HepG2 (cell line): ENCODE data around the gene STX10. TPM values are rescaled to one million over a fixed set of nuclear protein-coding genes. Genes with fewer than 3 reads are reported as not detected.
A peak's percentile ranks its signal among the peaks of the same experiment; 100 is the strongest.
"Not testable (repeated sequence)": the region's sequence is repeated elsewhere in the genome, so short reads cannot be mapped to it uniquely, and the experiment has no call there.

ENCODE experiments used
- ATAC-seq: fragments of 200-7000 bp; cut with Tn5 transposase; 3 replicates; pipeline ENCODE4 v1.9.1; 2020; ENCODE audit warnings: mild to moderate bottlenecking, moderate library complexity
- BruUV-seq: library from RNA; stranded (reverse); fragments of 400-500 nt; replicated peaks from 2 replicates; lab custom pipeline; 2021; lab: Mats Ljungman, UMichigan
- CTCF ChIA-PET: fragments of 300-600 bp; formaldehyde crosslinking; extraction: SDS; loops from one replicate; lab custom pipeline; 2021; ENCODE audit warnings: low total read pairs, inconsistent platforms, low intra/inter-chr PET ratio; lab: Yijun Ruan, JAX
- POLR2A ChIA-PET: fragments of 350-600 bp; sonication (Branson Sonifier 250); formaldehyde crosslinking; loops from one replicate; lab custom pipeline; 2020; ENCODE audit warnings: antibody characterized with exemption, inconsistent platforms; lab: Yijun Ruan, JAX
- DNase-seq: peaks from one replicate; pipeline ENCODE4 v3.0.0-alpha.2; 2015; ENCODE audit warnings: low spot score
- FAIRE-seq: peaks from 3 replicates; lab custom pipeline; 2011; peaks lifted over from hg19 to GRCh38; lab: Jason Lieb, UNC
- H2AFZ ChIP-seq: one replicate; pipeline ENCODE4 v1.6.1; 2011; ENCODE audit warnings: low read length, inconsistent platforms
- H3K27ac ChIP-seq: fragments of 300-600 bp; 3 replicates; pipeline ENCODE4 v1.8.0; 2011; ENCODE audit warnings: mixed run types, mild to moderate bottlenecking, mixed read lengths, low read length, inconsistent platforms; ENCODE audit not compliant: insufficient read depth; ENCODE audit errors: extremely low read length
- H3K27me3 ChIP-seq, 2 experiments: fragments of 200-600 bp in 1 of 2; 2 replicates in 1 of 2; 3 replicates in 1 of 2; pipeline versions ENCODE4 v1.6.0 to v1.8.0; 2011; ENCODE audit warnings: low read length in 2 of 2, mild to moderate bottlenecking in 2 of 2, moderate library complexity in 2 of 2, inconsistent platforms in 1 of 2; ENCODE audit not compliant: insufficient read depth in 2 of 2, control insufficient read depth in 1 of 2
- H3K36me3 ChIP-seq, 2 experiments: fragments of 200-600 bp in 1 of 2; replicated peaks in 1 of 2; 2 replicates in 1 of 2; 3 replicates in 1 of 2; pipeline versions ENCODE4 v1.5.1 to v1.8.0; 2011; ENCODE audit warnings: low read length in 2 of 2, inconsistent platforms in 1 of 2; ENCODE audit not compliant: insufficient read depth in 2 of 2, control insufficient read depth in 1 of 2
- H3K4me1 ChIP-seq: 2 replicates; pipeline ENCODE4 v1.5.1; 2012; ENCODE audit warnings: low read length, inconsistent platforms; ENCODE audit not compliant: insufficient read depth
- H3K4me2 ChIP-seq: 2 replicates; pipeline ENCODE4 v1.6.0; 2011; ENCODE audit warnings: low read depth, low read length, inconsistent platforms
- H3K4me3 ChIP-seq, 3 experiments: fragments of 200-600 bp in 1 of 3; sonication (generic), shearing (Covaris generic) in 1 of 3; replicated peaks in 1 of 3; 2 replicates each; pipeline ENCODE4 v1.5.1; 2011 to 2016; ENCODE audit warnings: low read length in 3 of 3, inconsistent platforms in 2 of 3, low read depth in 2 of 3, mild to moderate bottlenecking in 2 of 3, control low read depth in 1 of 3, mixed read lengths in 1 of 3; ENCODE audit not compliant: insufficient read depth in 1 of 3
- H3K79me2 ChIP-seq: one replicate; pipeline ENCODE4 v1.6.1; 2011; ENCODE audit warnings: low read length, inconsistent platforms; ENCODE audit not compliant: insufficient read depth
- H3K9ac ChIP-seq: 2 replicates; pipeline ENCODE4 v1.6.0; 2011; ENCODE audit warnings: mild to moderate bottlenecking, low read depth, low read length, inconsistent platforms; ENCODE audit not compliant: insufficient read depth
- H3K9me3 ChIP-seq: 2 replicates; pipeline ENCODE4 v1.5.1; 2012; ENCODE audit warnings: mild to moderate bottlenecking, low read length
- H4K20me1 ChIP-seq: 2 replicates; pipeline ENCODE4 v1.6.0; 2011; ENCODE audit warnings: inconsistent platforms, mild to moderate bottlenecking, low read length, moderate library complexity; ENCODE audit not compliant: insufficient read depth
- NFYB ChIP-seq: sonication (generic); formaldehyde crosslinking; IDR thresholded peaks from 2 replicates; pipeline ENCODE4 v1.4.0; 2020; ENCODE audit warnings: missing genetic modification reagents
- NFYC ChIP-seq: IDR thresholded peaks from 2 replicates; pipeline ENCODE4 v1.6.1; 2016; ENCODE audit warnings: missing genetic modification reagents, missing compliant biosample characterization
- POLR2A ChIP-seq, 2 experiments: IDR thresholded peaks; 2 replicates each; pipeline ENCODE4 v1.6.1; 2011; ENCODE audit warnings: low read depth in 2 of 2, low read length in 2 of 2, mild to moderate bottlenecking in 1 of 2, moderate library complexity in 1 of 2; ENCODE audit not compliant: insufficient read depth in 1 of 2
- WGBS: methylation state at CpG from one replicate; pipeline ENCODE4 v1.1.6; 2017; ENCODE audit warnings: low lambda C conversion rate; 5-methylcytosine and 5-hydroxymethylcytosine counted together
- in situ Hi-C: cut with HindIII; loops from 2 replicates; pipeline ENCODE4 v1.10.0; 2017; ENCODE audit warnings: low pct_unique_long_range_greater_than_20kb; ENCODE audit not compliant: extremely low pct_ligation_motif_present
- intact Hi-C: fragments of 100-400 bp; cut with micrococcal nuclease; formaldehyde crosslinking; loops from one replicate; pipeline ENCODE4 v1.10.0; 2022; ENCODE audit not compliant: unreplicated experiment
- polyA plus RNA-seq, 8 experiments: library from polyadenylated mRNA; depleted of rRNA in 3 of 8; stranded (reverse) in 7 of 8; unstranded in 1 of 8; fragments of >200 nt; fragmentation: Illumina TruSeq in 4 of 8; extraction: Trizol in 4 of 8; gene quantifications; 2 replicates each; pipeline versions ENCODE4 v1.2.1 to v1.2.3, GENCODE V29; 2011 to 2016; ENCODE audit warnings: low read depth in 4 of 8, missing spikeins in 1 of 8, mixed read lengths in 1 of 8; ENCODE audit not compliant: insufficient read depth in 1 of 8
- total RNA-seq, 5 experiments: library from RNA; depleted of rRNA; stranded (reverse); fragments of >200 nt; fragmentation: Illumina TruSeq; extraction: Trizol; gene quantifications; 2 replicates each; pipeline ENCODE4 v1.2.3, GENCODE V29; 2016; ENCODE audit warnings: low read depth in 1 of 5
- TF ChIP-seq, protein P1 (sequence below): sonication (generic); formaldehyde crosslinking; conservative IDR thresholded peaks from 2 replicates; pipeline ENCODE4 v1.8.1; 2023; ENCODE audit warnings: missing genetic modification reagents
- TF ChIP-seq, protein P2 (sequence below): sonication (generic); formaldehyde crosslinking; IDR thresholded peaks from 2 replicates; pipeline ENCODE4 v1.4.0; 2020; ENCODE audit warnings: missing genetic modification reagents

STX10 gene
- total and polyA plus RNA-seq, 2 of the 13 experiments (the other 11 are each of a cell fraction or from before 2014, with no cell fraction given), result 47.9 to 66.4 TPM

DNA sequence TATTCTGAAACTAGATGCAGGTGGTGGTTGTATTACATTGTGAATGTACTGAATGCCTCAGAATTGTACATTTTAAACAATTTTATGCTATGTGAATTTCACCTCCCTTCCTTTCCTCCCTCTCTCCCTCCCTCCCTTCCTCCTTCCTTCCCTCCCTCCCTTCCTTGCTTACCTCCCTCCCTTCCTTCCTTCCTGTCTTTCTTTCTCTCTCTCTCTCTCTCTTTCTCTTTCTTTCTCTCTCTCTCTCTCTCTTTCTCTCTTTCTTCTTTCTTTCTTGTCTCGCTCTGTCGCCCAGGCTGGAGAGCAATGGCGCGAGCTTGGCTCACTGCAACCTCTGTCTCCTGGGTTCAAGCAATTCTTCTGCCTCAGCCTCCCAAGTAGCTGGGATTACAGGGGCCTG, 37.2 kb upstream of the STX10 start (continued):
- TF ChIP-seq, protein P1, sequence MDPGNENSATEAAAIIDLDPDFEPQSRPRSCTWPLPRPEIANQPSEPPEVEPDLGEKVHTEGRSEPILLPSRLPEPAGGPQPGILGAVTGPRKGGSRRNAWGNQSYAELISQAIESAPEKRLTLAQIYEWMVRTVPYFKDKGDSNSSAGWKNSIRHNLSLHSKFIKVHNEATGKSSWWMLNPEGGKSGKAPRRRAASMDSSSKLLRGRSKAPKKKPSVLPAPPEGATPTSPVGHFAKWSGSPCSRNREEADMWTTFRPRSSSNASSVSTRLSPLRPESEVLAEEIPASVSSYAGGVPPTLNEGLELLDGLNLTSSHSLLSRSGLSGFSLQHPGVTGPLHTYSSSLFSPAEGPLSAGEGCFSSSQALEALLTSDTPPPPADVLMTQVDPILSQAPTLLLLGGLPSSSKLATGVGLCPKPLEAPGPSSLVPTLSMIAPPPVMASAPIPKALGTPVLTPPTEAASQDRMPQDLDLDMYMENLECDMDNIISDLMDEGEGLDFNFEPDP (CRISPR knock-in tag), result no peak

DNA sequence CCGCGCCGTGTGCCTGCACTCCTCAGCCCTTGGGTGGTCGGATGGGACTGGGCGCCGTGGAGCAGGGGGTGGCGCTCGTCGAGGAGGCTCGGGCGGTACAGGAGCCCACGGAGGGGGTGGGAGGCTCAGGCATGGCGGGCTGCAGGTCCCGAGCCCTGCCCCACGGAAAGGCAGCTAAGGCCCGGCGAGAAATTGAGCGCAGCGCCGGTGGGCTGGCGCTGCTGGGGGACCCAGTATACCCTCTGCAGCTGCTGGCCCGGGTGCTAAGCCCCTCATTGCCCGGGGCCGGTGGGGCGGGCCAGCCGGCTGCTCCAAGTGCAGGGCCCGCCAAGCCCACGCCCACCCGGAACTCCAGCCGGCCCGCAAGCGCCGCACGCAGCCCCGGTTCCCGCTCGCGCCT, 36.5 kb upstream of the STX10 start:
- H3K27ac ChIP-seq, ATAC-seq, FAIRE-seq, H3K4me2 ChIP-seq, H3K36me3 ChIP-seq, DNase-seq, BruUV-seq, H3K79me2 ChIP-seq, intact Hi-C loops, H4K20me1 ChIP-seq, H2AFZ ChIP-seq, H3K27me3 ChIP-seq, in situ Hi-C loops, CTCF ChIA-PET, H3K9ac ChIP-seq, H3K4me3 ChIP-seq, H3K9me3 ChIP-seq: not testable (repeated sequence)
- WGBS, result no CpG with 5 or more reads among the region's 38 CpGs
- POLR2A ChIA-PET, result interaction anchor here (1.1 to 1.3 kb wide), 2 partner anchors 19 to 37 kb away, joined by 3 to 4 read pairs; partner anchors contain the start of genes IER2 and STX10
- peaks cover 31% of the 10 kb centered on the region for H3K4me1 ChIP-seq

DNA sequence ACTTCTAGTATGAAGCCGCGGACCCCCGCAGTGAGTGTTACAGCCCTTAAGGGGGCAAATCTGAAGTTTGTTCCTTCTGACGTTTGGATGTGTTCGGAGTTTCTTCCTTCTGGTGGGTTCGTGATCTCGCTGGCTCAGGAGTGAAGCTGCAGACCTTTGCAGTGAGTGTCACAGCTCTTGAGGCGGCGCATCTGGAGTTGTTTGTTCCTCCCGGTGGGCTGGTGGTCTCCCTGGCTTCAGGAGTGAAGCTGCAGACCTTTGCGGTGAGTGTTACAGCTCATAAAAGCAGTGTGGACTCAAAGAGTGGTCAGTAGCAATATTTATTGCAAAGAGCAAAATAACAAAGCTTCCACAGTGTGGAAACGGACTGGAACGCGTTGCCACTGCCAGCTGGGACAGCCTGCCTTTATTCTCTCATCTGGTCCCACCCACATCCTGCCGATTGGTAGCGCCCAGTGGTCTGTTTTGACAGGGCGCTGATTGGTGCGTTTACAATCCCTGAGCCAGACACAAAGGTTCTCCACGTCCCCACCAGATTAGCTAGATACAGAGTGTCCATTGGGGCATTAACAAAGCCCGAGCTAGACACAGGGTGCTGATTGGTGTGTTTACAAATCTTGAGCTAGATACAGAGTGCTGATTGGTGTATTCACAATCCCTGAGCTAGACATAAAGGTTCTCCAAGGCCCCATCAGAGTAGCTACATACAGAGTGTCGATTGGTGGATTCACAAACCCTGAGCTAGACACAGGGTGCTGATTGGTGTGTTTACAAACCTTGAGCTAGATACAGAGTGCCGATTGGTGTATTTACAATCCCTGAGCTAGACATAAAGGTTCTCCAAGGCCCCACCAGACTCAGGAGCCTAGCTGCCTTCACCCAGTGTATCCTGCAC, 35.8 kb upstream of the STX10 start:
- TSS peak; percentile 96 for BruUV-seq

More for the DNA sequence above, 35.8 kb upstream of the STX10 start:
- TF ChIP-seq, protein P2, sequence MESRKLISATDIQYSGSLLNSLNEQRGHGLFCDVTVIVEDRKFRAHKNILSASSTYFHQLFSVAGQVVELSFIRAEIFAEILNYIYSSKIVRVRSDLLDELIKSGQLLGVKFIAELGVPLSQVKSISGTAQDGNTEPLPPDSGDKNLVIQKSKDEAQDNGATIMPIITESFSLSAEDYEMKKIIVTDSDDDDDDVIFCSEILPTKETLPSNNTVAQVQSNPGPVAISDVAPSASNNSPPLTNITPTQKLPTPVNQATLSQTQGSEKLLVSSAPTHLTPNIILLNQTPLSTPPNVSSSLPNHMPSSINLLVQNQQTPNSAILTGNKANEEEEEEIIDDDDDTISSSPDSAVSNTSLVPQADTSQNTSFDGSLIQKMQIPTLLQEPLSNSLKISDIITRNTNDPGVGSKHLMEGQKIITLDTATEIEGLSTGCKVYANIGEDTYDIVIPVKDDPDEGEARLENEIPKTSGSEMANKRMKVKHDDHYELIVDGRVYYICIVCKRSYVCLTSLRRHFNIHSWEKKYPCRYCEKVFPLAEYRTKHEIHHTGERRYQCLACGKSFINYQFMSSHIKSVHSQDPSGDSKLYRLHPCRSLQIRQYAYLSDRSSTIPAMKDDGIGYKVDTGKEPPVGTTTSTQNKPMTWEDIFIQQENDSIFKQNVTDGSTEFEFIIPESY, result peak; percentile 60
- TF ChIP-seq NFYB (peak; percentile 64), POLR2A (IDR thresholded peaks at IDR 0.05; ENCODE audit: insufficient read depth in 1 of 2, low read depth in 2 of 2, low read length in 2 of 2) (peak in 1 of 2 experiments; percentile 49; a peak in 1 of 4 replicates), NFYC (CRISPR knock-in tag) (peak; percentile 64)
- POLR2A ChIA-PET, result interaction anchor here (1.1 to 1.3 kb wide), 2 partner anchors 18 to 36 kb away, joined by 3 to 4 read pairs; partner anchors contain the start of genes IER2 and STX10
- H3K36me3 ChIP-seq, in situ Hi-C loops, H3K9ac ChIP-seq, H3K27ac ChIP-seq, FAIRE-seq, H3K4me2 ChIP-seq, H3K79me2 ChIP-seq, H2AFZ ChIP-seq, H4K20me1 ChIP-seq, CTCF ChIA-PET, H3K9me3 ChIP-seq, H3K27me3 ChIP-seq, ATAC-seq, intact Hi-C loops, H3K4me3 ChIP-seq: not testable (repeated sequence)
- WGBS, result 82% methylated on average over 14 of the region's 22 CpGs
- DNase-seq, result peak; percentile 18
- H3K4me1 ChIP-seq, result peaks cover 31% of the 10 kb centered on the region
